T47D (cell line): ENCODE data around the gene MAST3.
"Not testable (repeated sequence)": the region's sequence is repeated elsewhere in the genome, so short reads cannot be mapped to it uniquely, and the experiment has no call there.

Experiments
- DNase-seq, 2 experiments: peaks; one replicate each; pipeline versions ENCODE4 v3.0.0 to v3.0.0-alpha.2; 2011 to 2012; ENCODE audit warnings: low read depth in 1 of 2, low spot score in 1 of 2
- JUND ChIP-seq: IDR thresholded peaks from 2 replicates; pipeline ENCODE4 v1.6.1; 2012; ENCODE audit warnings: low read depth
- in situ Hi-C: cut with HindIII; loops from 2 replicates; pipeline ENCODE4 v1.10.0; 2016; ENCODE audit warnings: low sequenced_read_pairs, low pct_unique_long_range_greater_than_20kb

MAST3 gene

GRCh38 chr19:18155095-18156087 lies 57.8 kb downstream of the MAST3 start:
- TF ChIP-seq JUND = no peak
- in situ Hi-C loops = no loop called here
- DNase-seq = no peak

- in situ Hi-C loops = no loop called here
- DNase-seq = no peak
- TF ChIP-seq JUND = no peak
These were observed 58.7 kb downstream of the MAST3 start for GRCh38 chr19:18156268-18156667.

- no peak for DNase-seq
- no peak for TF ChIP-seq JUND
- in situ Hi-C loops = no loop called here
These were observed 59.4 kb downstream of the MAST3 start for GRCh38 chr19:18156841-18157464.

- DNase-seq = no peak
- in situ Hi-C loops = no loop called here
- no peak for TF ChIP-seq JUND
These were observed 60.0 kb downstream of the MAST3 start for GRCh38 chr19:18157465-18158063.

- in situ Hi-C loops = no loop called here
- no peak for DNase-seq
- TF ChIP-seq JUND = no peak
These were observed 60.9 kb downstream of the MAST3 start for GRCh38 chr19:18158467-18158866.

GRCh38 chr19:18159059-18159616 lies 61.6 kb downstream of the MAST3 start:
- in situ Hi-C loops, DNase-seq: not testable (repeated sequence)

- in situ Hi-C loops = no loop called here
- DNase-seq = no peak
These were observed 62.2 kb downstream of the MAST3 start for GRCh38 chr19:18159810-18160209.

GRCh38 chr19:18160493-18160970 lies 63.0 kb downstream of the MAST3 start:
- TF ChIP-seq JUND = no peak
- DNase-seq = no peak
- in situ Hi-C loops = no loop called here

More at GRCh38 chr19:18159810-18160209, 62.2 kb downstream of the MAST3 start:
- no peak for TF ChIP-seq JUND

- no peak for TF ChIP-seq JUND
- peak; percentile 76 to 82 for DNase-seq
- in situ Hi-C loops = no loop called here
These were observed 63.5 kb downstream of the MAST3 start for GRCh38 chr19:18160971-18161635.

GRCh38 chr19:18161636-18162002 lies 64.0 kb downstream of the MAST3 start:
- DNase-seq = no peak
- TF ChIP-seq JUND = no peak
- in situ Hi-C loops = no loop called here

GRCh38 chr19:18164072-18164471 lies 66.5 kb downstream of the MAST3 start:
- no peak for TF ChIP-seq JUND
- in situ Hi-C loops = no loop called here
- DNase-seq = no peak
